ENCODE measurements around the gene ADGRL3.

DNA sequence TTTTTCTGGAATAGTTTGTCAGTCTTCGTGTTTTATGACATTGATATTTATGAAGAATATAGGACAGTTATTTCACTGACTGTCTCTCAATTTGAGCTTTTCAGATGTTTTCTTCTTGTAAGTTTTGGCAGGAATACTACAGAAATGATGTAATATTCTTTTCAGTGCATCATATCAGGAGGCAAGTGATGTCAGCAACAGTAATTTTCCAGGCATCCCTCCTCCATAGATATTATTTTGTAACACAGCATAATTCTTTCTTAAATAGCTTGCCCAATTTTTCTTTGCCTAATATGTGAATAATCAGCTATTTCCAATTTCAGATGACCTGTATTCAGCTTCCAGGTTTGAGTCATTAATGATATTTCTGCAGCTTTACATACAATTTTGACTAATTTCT lies 211.1 kb downstream of the ADGRL3 start:
- TF ChIP-seq, protein P1, sequence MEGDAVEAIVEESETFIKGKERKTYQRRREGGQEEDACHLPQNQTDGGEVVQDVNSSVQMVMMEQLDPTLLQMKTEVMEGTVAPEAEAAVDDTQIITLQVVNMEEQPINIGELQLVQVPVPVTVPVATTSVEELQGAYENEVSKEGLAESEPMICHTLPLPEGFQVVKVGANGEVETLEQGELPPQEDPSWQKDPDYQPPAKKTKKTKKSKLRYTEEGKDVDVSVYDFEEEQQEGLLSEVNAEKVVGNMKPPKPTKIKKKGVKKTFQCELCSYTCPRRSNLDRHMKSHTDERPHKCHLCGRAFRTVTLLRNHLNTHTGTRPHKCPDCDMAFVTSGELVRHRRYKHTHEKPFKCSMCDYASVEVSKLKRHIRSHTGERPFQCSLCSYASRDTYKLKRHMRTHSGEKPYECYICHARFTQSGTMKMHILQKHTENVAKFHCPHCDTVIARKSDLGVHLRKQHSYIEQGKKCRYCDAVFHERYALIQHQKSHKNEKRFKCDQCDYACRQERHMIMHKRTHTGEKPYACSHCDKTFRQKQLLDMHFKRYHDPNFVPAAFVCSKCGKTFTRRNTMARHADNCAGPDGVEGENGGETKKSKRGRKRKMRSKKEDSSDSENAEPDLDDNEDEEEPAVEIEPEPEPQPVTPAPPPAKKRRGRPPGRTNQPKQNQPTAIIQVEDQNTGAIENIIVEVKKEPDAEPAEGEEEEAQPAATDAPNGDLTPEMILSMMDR (IDR thresholded peaks at IDR 0.05) = no peak
- TF ChIP-seq POLR2A (IDR thresholded peaks at IDR 0.05) = no peak
- no peak for TF ChIP-seq POLR2AphosphoS5 (IDR thresholded peaks at IDR 0.05)
